LNCaP clone FGC (cell line): ENCODE data around the gene TTLL10.

Source experiments
- DNase-seq: peaks from one replicate; pipeline ENCODE4 v3.0.0-alpha.2; 2011; ENCODE audit warnings: low read depth
- H3K4me3 ChIP-seq: 2 replicates; pipeline ENCODE4 v1.5.1; 2011; ENCODE audit warnings: mild to moderate bottlenecking, low read depth, low read length, control low read depth
- TF ChIP-seq, protein P1 (sequence below): IDR thresholded peaks from 2 replicates; pipeline ENCODE4 v1.5.1; 2012; ENCODE audit warnings: mild to moderate bottlenecking; ENCODE audit not compliant: control insufficient read depth, insufficient read depth; ENCODE audit errors: extremely low read depth

The TTLL10 gene

DNA sequence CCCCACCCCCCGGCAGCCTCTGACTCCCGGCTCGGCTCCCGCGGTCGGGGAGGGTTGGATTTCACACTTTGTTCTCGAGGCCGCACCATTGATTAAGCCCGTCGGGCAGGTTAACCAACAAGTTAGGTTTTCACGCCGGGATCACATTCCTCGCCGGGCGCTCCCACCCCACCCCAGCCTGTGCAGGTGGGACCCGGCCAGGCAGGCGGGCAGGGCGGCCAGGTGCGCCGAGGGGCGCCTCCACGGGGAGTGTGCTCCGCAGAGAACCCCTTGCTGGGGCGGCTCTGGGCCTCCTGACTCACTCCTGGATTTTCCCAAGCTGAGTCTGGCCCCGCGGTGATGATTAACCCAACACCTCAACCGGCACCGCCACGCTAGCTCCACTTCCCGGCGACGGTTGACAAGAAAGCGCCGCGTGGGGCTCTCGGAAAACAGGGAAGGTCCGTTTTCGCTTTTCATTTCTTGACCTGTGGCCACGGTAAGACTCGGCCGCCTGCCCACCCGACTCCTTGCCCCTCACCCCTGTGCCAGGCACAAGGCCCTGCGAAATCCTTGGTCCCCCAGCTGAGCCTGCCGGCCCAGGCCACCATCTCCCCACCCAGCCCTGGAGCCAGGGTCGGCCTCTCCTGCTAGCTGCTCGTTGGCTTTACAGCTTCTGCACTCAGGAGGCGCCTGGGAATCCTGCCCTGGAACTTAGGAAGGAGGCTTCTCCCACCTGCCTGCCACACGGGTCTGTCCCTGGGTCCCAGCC is 8.8 kb upstream of the TTLL10 start:
- TF ChIP-seq, protein P1, sequence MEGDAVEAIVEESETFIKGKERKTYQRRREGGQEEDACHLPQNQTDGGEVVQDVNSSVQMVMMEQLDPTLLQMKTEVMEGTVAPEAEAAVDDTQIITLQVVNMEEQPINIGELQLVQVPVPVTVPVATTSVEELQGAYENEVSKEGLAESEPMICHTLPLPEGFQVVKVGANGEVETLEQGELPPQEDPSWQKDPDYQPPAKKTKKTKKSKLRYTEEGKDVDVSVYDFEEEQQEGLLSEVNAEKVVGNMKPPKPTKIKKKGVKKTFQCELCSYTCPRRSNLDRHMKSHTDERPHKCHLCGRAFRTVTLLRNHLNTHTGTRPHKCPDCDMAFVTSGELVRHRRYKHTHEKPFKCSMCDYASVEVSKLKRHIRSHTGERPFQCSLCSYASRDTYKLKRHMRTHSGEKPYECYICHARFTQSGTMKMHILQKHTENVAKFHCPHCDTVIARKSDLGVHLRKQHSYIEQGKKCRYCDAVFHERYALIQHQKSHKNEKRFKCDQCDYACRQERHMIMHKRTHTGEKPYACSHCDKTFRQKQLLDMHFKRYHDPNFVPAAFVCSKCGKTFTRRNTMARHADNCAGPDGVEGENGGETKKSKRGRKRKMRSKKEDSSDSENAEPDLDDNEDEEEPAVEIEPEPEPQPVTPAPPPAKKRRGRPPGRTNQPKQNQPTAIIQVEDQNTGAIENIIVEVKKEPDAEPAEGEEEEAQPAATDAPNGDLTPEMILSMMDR, result no peak
- DNase-seq, result no peak
- H3K4me3 ChIP-seq, result peak overlapping the region; percentile 85

DNA sequence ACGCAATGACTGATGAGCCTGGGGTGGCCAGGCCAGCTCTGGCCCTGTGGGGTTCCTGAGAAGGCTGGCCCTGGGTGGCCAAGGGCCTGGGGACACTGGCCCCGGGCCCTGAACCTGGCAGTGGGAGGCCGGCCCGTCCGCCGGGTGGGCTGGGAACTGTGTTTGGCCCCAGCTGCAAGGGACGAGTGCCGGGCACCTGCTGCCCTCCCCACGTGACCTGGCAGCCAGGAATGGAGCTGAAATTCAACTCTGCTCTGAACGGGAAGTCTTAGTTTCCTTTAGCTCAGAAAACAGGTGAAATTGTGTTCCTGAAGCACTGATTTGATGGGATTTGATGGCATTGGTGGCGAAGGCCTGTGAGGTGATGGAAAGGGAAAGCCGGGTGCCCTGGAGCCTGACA is 8.2 kb upstream of the TTLL10 start:
- TF ChIP-seq, protein P1, result no peak
- peak overlapping the region; percentile 85 for H3K4me3 ChIP-seq
- DNase-seq, result no peak

DNA sequence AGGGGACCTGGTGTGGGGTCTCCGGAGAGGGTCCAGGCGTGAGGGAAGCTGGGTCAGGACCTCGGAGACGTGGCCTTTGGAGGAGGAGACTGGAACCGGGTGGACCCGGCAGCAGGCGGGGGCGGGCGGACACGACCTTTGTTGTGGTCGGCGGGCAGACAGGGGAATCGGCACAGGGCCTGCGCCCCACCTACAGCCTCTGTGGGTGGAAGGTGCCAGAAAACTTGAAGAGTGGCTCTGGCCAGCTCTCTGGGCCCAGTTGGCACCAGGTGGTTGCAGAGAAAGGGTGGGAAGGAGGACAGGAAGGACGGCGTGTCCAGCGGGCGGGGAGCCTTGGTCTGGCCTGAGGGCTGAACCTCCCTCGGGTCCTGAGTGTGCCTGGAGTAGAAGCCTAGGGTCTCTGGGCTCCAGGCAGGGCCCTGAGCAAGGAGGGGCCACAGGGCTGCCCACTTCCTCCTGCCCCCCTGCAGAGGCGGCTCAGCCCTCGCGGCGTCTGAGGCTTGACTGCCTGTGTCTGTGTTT is 7.7 kb upstream of the TTLL10 start:
- TF ChIP-seq, protein P1, result no peak
- H3K4me3 ChIP-seq, result peak overlapping the region; percentile 85
- DNase-seq, result no peak

DNA sequence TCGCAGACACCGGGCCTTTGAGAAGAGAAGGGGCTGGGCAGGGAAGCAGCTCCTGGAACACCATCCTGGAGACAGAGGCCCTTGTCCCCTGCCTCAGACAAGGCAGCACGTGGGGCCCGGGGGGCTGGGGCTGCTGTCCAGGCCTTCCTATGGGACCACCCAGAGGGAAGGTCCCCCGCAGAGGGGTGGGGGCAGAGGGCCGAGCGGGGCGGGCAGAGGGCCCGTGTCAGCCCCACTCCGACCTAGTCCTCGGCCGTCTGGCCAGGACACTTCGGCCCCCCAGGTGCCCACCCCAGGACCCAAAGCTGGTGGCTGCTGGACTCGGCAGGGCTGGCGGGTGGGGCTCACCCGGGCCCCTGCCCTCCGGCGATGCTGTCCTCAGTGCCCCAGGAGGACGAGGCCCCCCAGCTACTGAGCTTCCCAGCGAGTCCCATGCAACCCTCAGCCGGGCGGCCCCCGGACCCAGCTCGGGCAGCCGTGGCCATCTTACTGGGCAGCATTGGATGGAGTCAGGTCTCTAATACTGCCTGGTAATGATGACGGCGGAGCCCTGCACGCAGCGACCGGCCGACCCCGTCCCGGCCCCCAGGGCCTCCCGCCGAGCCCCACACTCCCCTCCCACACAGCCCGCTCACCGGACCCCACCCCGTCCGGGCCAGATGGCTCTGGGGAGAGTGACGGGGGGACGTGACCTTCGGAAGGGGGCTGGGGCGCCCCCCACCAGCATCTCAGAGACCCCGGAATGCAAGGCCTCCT is 6.9 kb upstream of the TTLL10 start:
- DNase-seq, result no peak
- TF ChIP-seq, protein P1, result no peak
- H3K4me3 ChIP-seq, result no peak overlapping the region

DNA sequence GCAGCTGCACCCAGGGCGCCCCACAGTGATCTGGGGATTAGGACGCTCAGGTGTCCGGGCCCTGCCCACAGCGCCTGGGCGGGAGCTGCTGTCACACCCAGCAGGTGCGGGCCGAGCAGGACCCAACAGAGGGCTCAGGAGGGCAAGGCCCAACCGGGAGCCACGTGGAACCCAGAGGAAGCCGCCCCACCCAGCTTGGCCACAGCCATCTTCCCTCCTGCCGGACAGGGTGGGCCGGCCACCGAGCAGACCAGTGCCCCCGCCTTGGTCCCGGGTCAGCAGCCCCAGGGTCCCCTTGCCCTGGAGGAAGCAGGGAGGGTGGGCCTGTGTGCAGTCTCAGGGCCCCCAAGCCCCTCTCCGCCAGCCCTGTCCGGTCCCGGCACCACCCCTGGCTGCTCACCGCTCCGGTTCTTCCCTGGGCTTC is 6.3 kb upstream of the TTLL10 start:
- TF ChIP-seq, protein P1, result no peak

DNA sequence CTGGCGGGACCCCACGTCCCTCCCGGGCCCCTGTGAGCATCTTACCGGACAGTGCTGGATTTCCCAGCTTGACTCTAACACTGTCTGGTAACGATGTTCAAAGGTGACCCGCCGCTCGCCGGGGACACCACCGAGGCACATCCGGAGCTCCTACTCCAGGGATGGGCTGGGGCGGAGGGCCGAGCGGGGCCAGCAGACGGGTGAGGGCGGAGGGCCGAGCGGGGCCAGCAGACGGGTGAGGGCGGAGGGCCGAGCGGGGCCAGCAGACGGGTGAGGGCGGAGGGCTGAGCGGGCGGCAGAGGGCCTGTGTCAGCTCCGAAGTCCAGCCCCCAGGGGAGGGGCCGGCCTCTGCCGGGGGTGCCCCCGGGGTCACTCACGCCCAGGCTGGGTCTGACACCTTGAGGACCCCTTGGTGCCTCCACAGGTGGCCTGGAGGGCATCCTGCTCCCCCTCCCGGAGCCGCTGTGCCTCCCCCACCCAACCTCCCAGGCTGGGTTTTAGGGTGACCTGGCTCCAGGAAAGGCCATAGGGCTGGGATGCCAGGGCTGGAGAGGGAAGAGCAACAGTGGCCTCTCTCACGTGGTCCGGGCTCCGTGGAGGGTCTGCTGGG is 5.7 kb upstream of the TTLL10 start:
- TF ChIP-seq, protein P1, result no peak
- no peak overlapping the region for H3K4me3 ChIP-seq
- DNase-seq, result no peak

More for the DNA sequence above, 6.3 kb upstream of the TTLL10 start:
- H3K4me3 ChIP-seq, result no peak overlapping the region
- DNase-seq, result no peak
